Thyroid gland (tissue), 4 donors: ENCODE measurements around the gene RRAGD. TPM values are rescaled to one million over a fixed set of nuclear protein-coding genes. Genes with fewer than 3 reads are reported as not detected.

Experiments used
- DNase-seq, 2 donors: peaks; one replicate each; pipeline ENCODE4 v3.0.0-alpha.2; 2019
- H3K27ac ChIP-seq, 3 donors: fragments of 200-600 bp; sonication (generic); 1 replicate in 2 of 3; 2 replicates in 1 of 3; pipeline ENCODE4 v1.5.1; 2016 to 2019; ENCODE audit warnings: mild to moderate bottlenecking in 1 of 3, moderate library complexity in 1 of 3
- H3K27me3 ChIP-seq: fragments of 200-600 bp; sonication (generic); one replicate; pipeline ENCODE4 v1.5.1; 2019
- H3K36me3 ChIP-seq, 2 donors: fragments of 200-600 bp; sonication (generic); one replicate each; pipeline ENCODE4 v1.5.1; 2016 to 2019
- H3K4me1 ChIP-seq, 2 donors: fragments of 200-600 bp; sonication (generic); one replicate each; pipeline ENCODE4 v1.5.1; 2017 to 2019
- H3K4me3 ChIP-seq, 3 donors: fragments of 200-600 bp; sonication (generic); replicated peaks in 1 of 3; 1 replicate in 2 of 3; 2 replicates in 1 of 3; pipeline ENCODE4 v1.5.1; 2016; ENCODE audit warnings: mild to moderate bottlenecking in 1 of 3
- H3K9me3 ChIP-seq: fragments of 200-600 bp; sonication (generic); one replicate; pipeline ENCODE4 v1.5.1; 2017
- CTCF ChIP-seq, 6 experiments: fragments of 200-600 bp in 3 of 6; fragments of 450-650 bp in 3 of 6; sonication (generic) in 3 of 6; IDR thresholded peaks; one replicate each; pipeline ENCODE4 v1.5.1; 2016 to 2019; ENCODE audit warnings: antibody characterized with exemption in 6 of 6, mild to moderate bottlenecking in 2 of 6, inconsistent platforms in 1 of 6, moderate library complexity in 1 of 6
- POLR2A ChIP-seq, 2 donors: fragments of 450-650 bp; IDR thresholded peaks; one replicate each; pipeline ENCODE4 v1.6.1; 2017; ENCODE audit warnings: antibody characterized with exemption in 2 of 2, mild to moderate bottlenecking in 2 of 2, moderate library complexity in 1 of 2
- WGBS, 2 donors: methylation state at CpG; one replicate each; pipeline ENCODE4 v1.1.5; 2017; 5-methylcytosine and 5-hydroxymethylcytosine counted together
- intact Hi-C: fragments of 100-400 bp; cut with DNase I; formaldehyde crosslinking; loops from one replicate; pipeline ENCODE4 v1.15.1; 2023
- total RNA-seq, 4 donors: library from RNA; depleted of rRNA; stranded (reverse); fragments of >200 nt; gene quantifications; one replicate each; pipeline ENCODE4 v1.2.3, GENCODE V29; 2016

Gene RRAGD
- total RNA-seq, 4 donors from 2014 or later: 49.8 to 73.0 (median 62.2) TPM

GRCh38 chr6:89372506-89372901 is 39.6 kb downstream of the RRAGD start:
- TF ChIP-seq POLR2A (IDR thresholded peaks at IDR 0.05): no peak
- TF ChIP-seq CTCF (IDR thresholded peaks at IDR 0.05): no peak
- Histone ChIP-seq H3K27me3 (no peaks in the 10 kb centered on the region), H3K27ac (peak overlapping the region; percentile 11 to 65 (median 56)), H3K4me3 (no peak overlapping the region), H3K36me3 (no peaks in the 10 kb centered on the region), H3K9me3 (no peaks in the 10 kb centered on the region), H3K4me1 (peaks cover 8 to 23% of the 10 kb centered on the region in 2 donors)
- intact Hi-C loops: loop anchor here (10.0 kb wide), 1 partner anchor 398 kb away; no protein-coding TSS in a partner anchor
- 55 to 57% methylated on average over 3 of the region's 3 CpGs for WGBS, 2 donors
- DNase-seq: peak in 1 of 2 donors; percentile 17

GRCh38 chr6:89371849-89372505 is 40.1 kb downstream of the RRAGD start:
- DNase-seq: peak; percentile 80 to 83
- H3K36me3 ChIP-seq: no peaks in the 10 kb centered on the region
- TF ChIP-seq CTCF (IDR thresholded peaks at IDR 0.05) (peak; percentile 82 to 95 (median 86)), POLR2A (IDR thresholded peaks at IDR 0.05) (no peak)
- H3K27ac ChIP-seq: peak overlapping the region; percentile 11 to 65 (median 56)
- no peaks in the 10 kb centered on the region for H3K9me3 ChIP-seq
- intact Hi-C loops: loop anchor here (10.0 kb wide), 1 partner anchor 397 kb away; no protein-coding TSS in a partner anchor
- no peaks in the 10 kb centered on the region for H3K27me3 ChIP-seq
- H3K4me1 ChIP-seq: peaks cover 8 to 23% of the 10 kb centered on the region in 2 donors
- WGBS, 2 donors: 35 to 40% methylated on average over 8 of the region's 8 CpGs
- H3K4me3 ChIP-seq: no peak overlapping the region

GRCh38 chr6:89368999-89369398 is 43.1 kb downstream of the RRAGD start:
- peaks cover 0 to 14% of the 10 kb centered on the region in 2 donors for H3K4me1 ChIP-seq
- peak in 4 of 6 experiments; percentile 57 to 65 (median 64) for TF ChIP-seq CTCF (IDR thresholded peaks at IDR 0.05)
- TF ChIP-seq POLR2A (IDR thresholded peaks at IDR 0.05): no peak
- intact Hi-C loops: loop anchor here (10.0 kb wide), 1 partner anchor 54 kb away; the partner anchor contains the start of gene GABRR2
- H3K27ac ChIP-seq: peak overlapping the region in 1 of 3 donors; percentile 8
- no peaks in the 10 kb centered on the region for H3K9me3 ChIP-seq
- DNase-seq: peak; percentile 85 to 87
- H3K27me3 ChIP-seq: no peaks in the 10 kb centered on the region
- no peak overlapping the region for H3K4me3 ChIP-seq
- 6 to 8% methylated on average over 7 of the region's 7 CpGs for WGBS, 2 donors
- H3K36me3 ChIP-seq: no peaks in the 10 kb centered on the region

- H3K27ac ChIP-seq: no peak overlapping the region
- peaks cover 0 to 14% of the 10 kb centered on the region in 2 donors for H3K4me1 ChIP-seq
- H3K4me3 ChIP-seq: no peak overlapping the region
- TF ChIP-seq POLR2A (IDR thresholded peaks at IDR 0.05) (no peak), CTCF (IDR thresholded peaks at IDR 0.05) (peak; percentile 36 to 73 (median 46))
- intact Hi-C loops: loop anchor here (10.0 kb wide), 1 partner anchor 53 kb away; the partner anchor contains the start of gene GABRR2
- no peaks in the 10 kb centered on the region for H3K27me3 ChIP-seq
- no peaks in the 10 kb centered on the region for H3K36me3 ChIP-seq
- DNase-seq: peak; percentile 55 to 60
- WGBS, 2 donors: 32 to 40% methylated on average over 6 of the region's 6 CpGs
- no peaks in the 10 kb centered on the region for H3K9me3 ChIP-seq
Observed at GRCh38 chr6:89368107-89368506, 44.0 kb downstream of the RRAGD start.

GRCh38 chr6:89364586-89364985 is 47.5 kb downstream of the RRAGD start:
- Histone ChIP-seq H3K4me1 (peaks cover 0 to 5% of the 10 kb centered on the region in 2 donors), H3K9me3 (no peaks in the 10 kb centered on the region), H3K27ac (no peak overlapping the region), H3K27me3 (no peaks in the 10 kb centered on the region), H3K4me3 (no peak overlapping the region), H3K36me3 (no peaks in the 10 kb centered on the region)
- intact Hi-C loops: loop anchor here (10.0 kb wide), 1 partner anchor 50 kb away; the partner anchor contains the start of gene GABRR2
- no peak for TF ChIP-seq POLR2A (IDR thresholded peaks at IDR 0.05)
- no peak for TF ChIP-seq CTCF (IDR thresholded peaks at IDR 0.05)
- no peak for DNase-seq
